GM21786 (cell line): ENCODE measurements around the gene ZNHIT2.
A peak's percentile ranks its signal among the peaks of the same experiment; 100 is the strongest.

ENCODE experiments used
- ATAC-seq: cut with Tn5 transposase; IDR thresholded peaks from one replicate; pipeline ENCODE4 v1.9.1; 2021; ENCODE audit not compliant: unreplicated experiment

ZNHIT2 gene

DNA sequence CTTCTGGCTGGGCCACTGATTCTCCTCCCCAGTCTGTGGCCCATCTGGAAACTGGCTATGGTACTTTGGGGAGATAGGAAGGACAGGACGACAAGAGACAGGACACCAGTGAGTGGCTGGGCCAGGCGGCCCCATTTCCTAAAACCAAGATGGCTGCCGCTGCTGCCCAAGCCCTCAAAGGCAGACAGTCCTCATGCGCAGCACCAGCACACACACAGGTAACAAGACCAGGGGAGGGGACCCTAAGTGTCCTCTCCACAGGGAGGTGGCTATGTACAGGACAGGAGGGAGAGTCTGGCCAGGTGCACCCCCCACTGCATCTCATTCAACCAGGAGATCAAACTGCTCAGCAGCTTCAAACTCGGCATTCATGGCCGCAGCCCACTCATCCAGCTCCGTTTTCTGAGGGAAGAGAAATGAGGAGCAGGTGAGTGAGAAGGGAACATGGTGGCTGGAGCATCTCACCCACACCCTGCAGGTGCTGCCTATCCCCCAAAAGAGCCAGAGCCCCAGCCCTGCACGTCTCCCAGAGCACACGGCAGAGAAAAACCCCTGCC is 38.6 kb downstream of the ZNHIT2 start:
- no peak for ATAC-seq

DNA sequence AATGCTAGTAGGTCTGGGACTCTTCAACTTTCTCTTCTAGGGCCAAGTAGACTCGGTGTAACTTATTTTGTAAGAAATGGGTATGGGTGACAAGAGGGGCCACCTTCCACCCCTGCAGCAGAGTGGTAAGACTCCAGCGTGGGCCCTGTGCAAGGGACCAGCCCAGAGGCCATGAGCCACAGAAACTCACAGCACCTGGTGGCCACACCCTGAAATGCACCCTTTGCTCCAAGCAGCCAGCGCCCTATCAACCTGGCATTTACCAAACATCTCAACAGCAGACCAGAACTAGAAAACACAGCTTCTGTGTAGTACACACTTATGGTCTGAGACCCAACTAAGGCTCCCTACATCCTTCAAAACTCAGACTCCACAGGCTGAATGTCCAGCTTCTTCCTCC is 39.4 kb downstream of the ZNHIT2 start:
- ATAC-seq: peak; percentile 53

DNA sequence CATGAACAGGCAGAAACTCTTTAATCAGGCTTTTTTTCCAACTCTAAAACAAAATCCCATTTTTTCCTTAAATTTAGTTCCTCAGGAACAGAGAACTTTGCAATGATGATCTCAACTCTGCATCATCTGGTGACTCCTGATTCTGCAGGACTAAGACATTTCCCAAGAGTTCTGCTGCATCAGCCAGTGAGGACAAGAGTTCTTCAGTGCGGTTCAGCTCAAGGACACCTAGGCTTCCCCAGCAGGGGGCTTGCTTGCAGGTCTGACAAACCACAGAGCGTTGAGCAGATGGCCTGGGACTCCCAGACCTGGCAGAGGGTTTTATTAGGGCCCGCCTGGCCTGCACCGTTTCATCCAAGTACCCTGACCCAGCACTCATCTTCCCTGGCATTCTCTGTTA is 40.0 kb downstream of the ZNHIT2 start:
- no peak for ATAC-seq

DNA sequence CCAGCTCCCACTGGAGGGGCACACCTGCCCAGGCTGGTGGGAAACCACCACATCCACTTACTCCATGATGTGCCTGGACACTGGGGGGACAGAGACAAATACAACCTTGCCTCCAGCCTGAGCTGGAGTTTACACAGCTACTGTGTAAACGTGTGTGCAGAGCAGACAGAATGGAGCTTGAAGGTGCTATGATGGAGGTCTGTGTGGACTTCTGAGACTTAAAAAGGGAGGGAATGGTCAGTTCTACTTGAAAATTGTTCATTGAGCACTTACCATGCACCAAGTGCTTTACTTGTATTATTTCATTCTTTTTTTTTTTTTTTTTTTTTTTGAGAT is 44.9 kb downstream of the ZNHIT2 start:
- ATAC-seq: no peak

DNA sequence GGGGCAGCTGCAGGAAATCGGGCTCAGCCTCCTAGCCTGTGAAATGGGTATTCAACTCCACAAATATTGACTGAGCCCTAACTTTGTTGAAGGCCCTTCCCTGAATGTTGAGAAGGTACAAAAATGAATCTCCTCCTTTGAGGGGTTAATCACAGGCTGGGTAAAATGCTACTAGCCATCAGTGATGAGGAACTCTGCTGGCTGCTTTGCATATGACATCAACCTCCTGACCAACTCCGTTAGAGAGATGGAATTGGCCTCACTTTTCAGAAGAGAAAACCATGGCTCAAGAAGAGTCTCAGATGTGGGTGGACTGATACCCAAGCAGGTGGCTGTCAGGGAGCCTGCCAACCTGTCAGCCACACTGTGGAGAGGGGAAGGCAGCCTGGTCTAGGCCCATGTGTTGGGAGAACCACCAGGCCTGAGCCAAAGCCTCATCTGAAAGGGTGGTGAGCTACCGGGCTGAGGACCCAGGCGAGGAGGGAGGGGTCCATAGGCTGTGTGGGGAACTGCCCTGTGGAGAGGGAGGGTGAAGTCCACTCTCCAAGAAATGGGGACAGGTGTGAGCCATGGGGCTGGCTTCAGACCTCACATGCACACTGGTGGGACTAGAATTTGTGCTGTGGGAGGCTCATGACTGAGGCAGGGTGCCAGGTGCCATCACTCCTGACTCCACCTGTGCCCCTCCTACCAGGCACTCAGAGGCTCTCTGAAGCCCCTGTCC is 45.4 kb downstream of the ZNHIT2 start:
- no peak for ATAC-seq

DNA sequence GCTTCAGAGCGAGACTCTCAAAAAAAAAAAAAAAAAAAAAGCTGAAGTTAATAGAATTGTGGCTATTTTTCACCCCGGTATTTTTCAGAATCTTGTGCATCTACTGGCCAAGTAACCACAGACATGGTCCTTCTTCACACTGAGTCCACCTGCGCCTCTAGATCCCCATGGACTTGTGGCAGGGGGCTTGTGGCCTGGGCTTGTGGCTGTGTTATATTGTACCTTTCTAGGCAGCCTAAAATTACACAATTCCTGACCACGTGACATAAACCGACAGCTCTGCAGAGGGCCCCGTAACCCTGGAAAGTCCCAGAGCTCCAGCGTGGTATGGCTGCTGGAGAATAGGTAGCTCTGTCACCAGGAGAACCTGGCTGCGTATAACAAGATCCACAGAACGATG is 48.3 kb downstream of the ZNHIT2 start:
- no peak for ATAC-seq

DNA sequence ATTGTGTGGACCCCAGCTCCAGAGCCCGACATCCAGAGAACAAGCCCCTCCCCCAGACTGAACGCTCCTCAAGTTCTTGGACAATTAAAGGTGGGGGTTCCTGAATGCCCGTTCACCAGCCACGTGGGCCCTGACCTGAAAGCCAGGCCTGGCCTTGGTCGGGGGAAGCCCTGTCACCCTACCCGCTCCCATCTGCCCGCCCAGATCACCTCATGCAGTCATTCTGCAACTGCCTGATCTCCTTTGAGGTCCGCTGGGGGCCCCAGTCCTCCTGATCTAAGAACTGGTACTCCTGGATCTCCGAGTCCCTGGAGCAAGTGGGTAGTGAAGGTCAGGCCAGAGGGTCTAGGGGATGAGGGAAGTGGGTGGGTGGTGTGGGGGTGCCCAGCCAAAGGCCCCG is 50.1 kb downstream of the ZNHIT2 start:
- no peak for ATAC-seq

DNA sequence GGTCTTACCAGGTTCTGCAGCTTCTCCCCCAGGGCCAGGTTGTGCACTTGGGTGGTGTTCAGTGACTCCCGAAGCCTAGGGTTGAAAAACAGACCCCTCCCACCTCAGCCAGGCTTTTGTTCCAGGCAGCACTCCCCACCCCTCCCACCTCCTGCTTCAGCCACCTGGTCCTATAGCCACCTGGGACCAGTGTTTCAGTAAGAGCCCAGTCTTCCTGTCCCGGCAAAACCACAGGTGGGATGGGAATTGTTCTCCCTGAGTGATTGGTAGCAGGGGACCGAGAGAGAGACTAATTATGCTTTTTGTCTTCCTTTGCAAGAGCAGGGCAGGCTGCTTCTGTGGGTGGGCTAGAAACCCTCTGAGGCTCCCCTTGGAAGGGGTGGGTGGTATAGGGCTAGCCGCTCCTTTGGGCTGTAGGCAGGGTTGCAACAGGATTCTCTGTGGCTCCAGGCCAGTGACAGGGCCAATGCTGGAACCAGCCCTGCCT is 50.7 kb downstream of the ZNHIT2 start:
- no peak for ATAC-seq
